GM18909 (cell line): ENCODE measurements around the gene GH1.

ENCODE experiments used
- ATAC-seq: cut with Tn5 transposase; IDR thresholded peaks from one replicate; pipeline ENCODE4 v1.9.1; 2021; ENCODE audit warnings: mild to moderate bottlenecking; ENCODE audit not compliant: unreplicated experiment, poor library complexity

The GH1 gene

GRCh38 chr17:63945784-63946439 lies 27.3 kb upstream of the GH1 start:
- ATAC-seq = peak; percentile 53

GRCh38 chr17:63944736-63945499 lies 26.3 kb upstream of the GH1 start:
- no peak for ATAC-seq

- no peak for ATAC-seq
Measured at GRCh38 chr17:63943745-63944144, 25.1 kb upstream of the GH1 start.

- no peak for ATAC-seq
Measured at GRCh38 chr17:63942309-63942985, 23.8 kb upstream of the GH1 start.

- no peak for ATAC-seq
Measured at GRCh38 chr17:63941751-63942150, 23.1 kb upstream of the GH1 start.

GRCh38 chr17:63941162-63941561 lies 22.5 kb upstream of the GH1 start:
- ATAC-seq = no peak

GRCh38 chr17:63940584-63940983 lies 21.9 kb upstream of the GH1 start:
- no peak for ATAC-seq

GRCh38 chr17:63939884-63940283 lies 21.2 kb upstream of the GH1 start:
- no peak for ATAC-seq

- no peak for ATAC-seq
Measured at GRCh38 chr17:63939401-63939800, 20.8 kb upstream of the GH1 start.

GRCh38 chr17:63937920-63938319 lies 19.3 kb upstream of the GH1 start:
- no peak for ATAC-seq

- ATAC-seq = no peak
Measured at GRCh38 chr17:63937319-63937718, 18.7 kb upstream of the GH1 start.

GRCh38 chr17:63934183-63935112 lies 15.8 kb upstream of the GH1 start:
- ATAC-seq = no peak

GRCh38 chr17:63933598-63933997 lies 15.0 kb upstream of the GH1 start:
- no peak for ATAC-seq

- ATAC-seq = peak; percentile 8
Measured at GRCh38 chr17:63932721-63933120, 14.1 kb upstream of the GH1 start.

GRCh38 chr17:63931981-63932561 lies 13.4 kb upstream of the GH1 start, which contains the start of gene CD79B:
Gene CD79B (minus strand): TSS chr17:63932331. CDS start chr17:63932261, 70 bp downstream.
- peak; percentile 77 for ATAC-seq

- ATAC-seq = peak; percentile 47
Measured at GRCh38 chr17:63930951-63931575, 12.4 kb upstream of the GH1 start.

- ATAC-seq = no peak
Measured at GRCh38 chr17:63929860-63930766, 11.5 kb upstream of the GH1 start.

GRCh38 chr17:63928966-63929695 lies 10.5 kb upstream of the GH1 start:
- no peak for ATAC-seq
